ENCODE data around the gene SCMH1. TPM values are rescaled to one million over a fixed set of nuclear protein-coding genes. Genes with fewer than 3 reads are reported as not detected.
A peak's percentile ranks its signal among the peaks of the same experiment; 100 is the strongest.

Gene SCMH1
- total and polyA plus RNA-seq, 2 donors, result 14.8 to 17.8 TPM

GRCh38 chr1:40981691-40982448 is 260.2 kb downstream of the SCMH1 start:
- Histone ChIP-seq H3K4me3 (ENCODE audit: low read length in 2 of 2) (no peak overlapping the region), H3K27ac (ENCODE audit: low read depth in 1 of 2, low read length in 1 of 2) (no peak overlapping the region), H3K36me3 (ENCODE audit: control insufficient read depth in 2 of 2, insufficient read depth in 2 of 2, low read length in 1 of 2) (peaks cover 15 to 40% of the 10 kb centered on the region in 2 donors), H3K27me3 (ENCODE audit: control insufficient read depth in 2 of 2, insufficient read depth in 1 of 2, low read length in 1 of 2) (no peaks in the 10 kb centered on the region), H3K4me1 (ENCODE audit: control insufficient read depth in 2 of 2, insufficient read depth in 2 of 2, low read length in 2 of 2) (peaks cover 15 to 28% of the 10 kb centered on the region in 2 donors), H3K9me3 (ENCODE audit: control insufficient read depth in 2 of 2, insufficient read depth in 1 of 2, low read length in 1 of 2) (no peaks in the 10 kb centered on the region)
- no peak for DNase-seq (ENCODE audit: low read depth in 6 of 9, low spot score in 9 of 9)
- WGBS, result 93% methylated on average over 14 of the region's 14 CpGs

GRCh38 chr1:40980453-40981121 is 261.5 kb downstream of the SCMH1 start:
- H3K4me3 ChIP-seq (ENCODE audit: low read length in 2 of 2), result peak overlapping the region; percentile 69 to 86
- WGBS, result 24% methylated on average over 27 of the region's 27 CpGs
- no peaks in the 10 kb centered on the region for H3K27me3 ChIP-seq (ENCODE audit: control insufficient read depth in 2 of 2, insufficient read depth in 1 of 2, low read length in 1 of 2)
- peaks cover 4 to 27% of the 10 kb centered on the region in 2 donors for H3K36me3 ChIP-seq (ENCODE audit: control insufficient read depth in 2 of 2, insufficient read depth in 2 of 2, low read length in 1 of 2)
- H3K9me3 ChIP-seq (ENCODE audit: control insufficient read depth in 2 of 2, insufficient read depth in 1 of 2, low read length in 1 of 2), result no peaks in the 10 kb centered on the region
- H3K27ac ChIP-seq (ENCODE audit: low read depth in 1 of 2, low read length in 1 of 2), result peak overlapping the region; percentile 40 to 73
- H3K4me1 ChIP-seq (ENCODE audit: control insufficient read depth in 2 of 2, insufficient read depth in 2 of 2, low read length in 2 of 2), result peaks cover 15 to 28% of the 10 kb centered on the region in 2 donors
- DNase-seq (ENCODE audit: low read depth in 6 of 9, low spot score in 9 of 9), result peak in 6 of 9 donors; percentile 18 to 60 (median 30)

- H3K36me3 ChIP-seq (ENCODE audit: control insufficient read depth in 2 of 2, insufficient read depth in 2 of 2, low read length in 1 of 2), result peaks cover under 1 to 22% of the 10 kb centered on the region in 2 donors
- no peaks in the 10 kb centered on the region for H3K27me3 ChIP-seq (ENCODE audit: control insufficient read depth in 2 of 2, insufficient read depth in 1 of 2, low read length in 1 of 2)
- H3K9me3 ChIP-seq (ENCODE audit: control insufficient read depth in 2 of 2, insufficient read depth in 1 of 2, low read length in 1 of 2), result no peaks in the 10 kb centered on the region
- DNase-seq (ENCODE audit: low read depth in 6 of 9, low spot score in 9 of 9), result no peak
- H3K27ac ChIP-seq (ENCODE audit: low read depth in 1 of 2, low read length in 1 of 2), result peak overlapping the region; percentile 40 to 73
- peak overlapping the region; percentile 69 to 86 for H3K4me3 ChIP-seq (ENCODE audit: low read length in 2 of 2)
- peaks cover 15 to 28% of the 10 kb centered on the region in 2 donors for H3K4me1 ChIP-seq (ENCODE audit: control insufficient read depth in 2 of 2, insufficient read depth in 2 of 2, low read length in 2 of 2)
- WGBS, result under 1% methylated on average over 50 of the region's 50 CpGs
These were observed 262.0 kb downstream of the SCMH1 start for GRCh38 chr1:40980068-40980452.

- H3K27me3 ChIP-seq (ENCODE audit: control insufficient read depth in 2 of 2, insufficient read depth in 1 of 2, low read length in 1 of 2), result no peaks in the 10 kb centered on the region
- H3K9me3 ChIP-seq (ENCODE audit: control insufficient read depth in 2 of 2, insufficient read depth in 1 of 2, low read length in 1 of 2), result no peaks in the 10 kb centered on the region
- peak within 1 kb of the TSS; percentile 89 to 94 for H3K27ac ChIP-seq (ENCODE audit: low read depth in 1 of 2, low read length in 1 of 2)
- peak within 1 kb of the TSS; percentile 85 to 86 for H3K4me3 ChIP-seq (ENCODE audit: low read length in 2 of 2)
- whole genome bisulfite sequencing, result under 1% methylated on average over 96 of the region's 96 CpGs
- DNase-seq (ENCODE audit: low read depth in 6 of 9, low spot score in 9 of 9), result peak; percentile 77 to 96 (median 89)
- peaks cover 15 to 28% of the 10 kb centered on the region in 2 donors for H3K4me1 ChIP-seq (ENCODE audit: control insufficient read depth in 2 of 2, insufficient read depth in 2 of 2, low read length in 2 of 2)
- H3K36me3 ChIP-seq (ENCODE audit: control insufficient read depth in 2 of 2, insufficient read depth in 2 of 2, low read length in 1 of 2), result peaks cover 0 to 16% of the 10 kb centered on the region in 2 donors
These were observed 262.7 kb downstream of the SCMH1 start, which contains the start of gene CTPS1 for GRCh38 chr1:40979241-40980067. Gene CTPS1, plus strand, starts transcription at chr1:40979696. Its CDS starts 3,595 bp downstream, at chr1:40983291.

GRCh38 chr1:40978886-40979240 is 263.2 kb downstream of the SCMH1 start:
- peak in 2 of 9 donors; percentile 8 for DNase-seq (ENCODE audit: low read depth in 6 of 9, low spot score in 9 of 9)
- no peak overlapping the region for H3K27ac ChIP-seq (ENCODE audit: low read depth in 1 of 2, low read length in 1 of 2)
- peaks cover 15 to 28% of the 10 kb centered on the region in 2 donors for H3K4me1 ChIP-seq (ENCODE audit: control insufficient read depth in 2 of 2, insufficient read depth in 2 of 2, low read length in 2 of 2)
- H3K27me3 ChIP-seq (ENCODE audit: control insufficient read depth in 2 of 2, insufficient read depth in 1 of 2, low read length in 1 of 2), result no peaks in the 10 kb centered on the region
- H3K36me3 ChIP-seq (ENCODE audit: control insufficient read depth in 2 of 2, insufficient read depth in 2 of 2, low read length in 1 of 2), result peaks cover 0 to 10% of the 10 kb centered on the region in 2 donors
- 45% methylated on average over 17 of the region's 17 CpGs for WGBS
- H3K4me3 ChIP-seq (ENCODE audit: low read length in 2 of 2), result peak overlapping the region; percentile 85 to 86
- H3K9me3 ChIP-seq (ENCODE audit: control insufficient read depth in 2 of 2, insufficient read depth in 1 of 2, low read length in 1 of 2), result no peaks in the 10 kb centered on the region

GRCh38 chr1:40977716-40978115 is 264.4 kb downstream of the SCMH1 start:
- peaks cover 15 to 28% of the 10 kb centered on the region in 2 donors for H3K4me1 ChIP-seq (ENCODE audit: control insufficient read depth in 2 of 2, insufficient read depth in 2 of 2, low read length in 2 of 2)
- no peaks in the 10 kb centered on the region for H3K27me3 ChIP-seq (ENCODE audit: control insufficient read depth in 2 of 2, insufficient read depth in 1 of 2, low read length in 1 of 2)
- no peak overlapping the region for H3K27ac ChIP-seq (ENCODE audit: low read depth in 1 of 2, low read length in 1 of 2)
- peak in 1 of 9 donors; percentile 12 for DNase-seq (ENCODE audit: low read depth in 6 of 9, low spot score in 9 of 9)
- WGBS, result 98% methylated on average over 1 of the region's 1 CpG
- no peaks in the 10 kb centered on the region for H3K36me3 ChIP-seq (ENCODE audit: control insufficient read depth in 2 of 2, insufficient read depth in 2 of 2, low read length in 1 of 2)
- no peaks in the 10 kb centered on the region for H3K9me3 ChIP-seq (ENCODE audit: control insufficient read depth in 2 of 2, insufficient read depth in 1 of 2, low read length in 1 of 2)
- no peak overlapping the region for H3K4me3 ChIP-seq (ENCODE audit: low read length in 2 of 2)

Other genes starting within 250 kb of the SCMH1 start
- 0.19 TPM for gene SLFNL1, start 220.6 kb downstream of the SCMH1 start, total RNA-seq
- gene SLFNL1, start 220.6 kb downstream of the SCMH1 start, polyA plus RNA-seq, result 0.82 TPM
- 1.6 TPM for gene FOXO6, start 119.1 kb upstream of the SCMH1 start, total RNA-seq
- 1.1 TPM for gene FOXO6, start 119.1 kb upstream of the SCMH1 start, polyA plus RNA-seq
- gene EDN2, start 242.4 kb upstream of the SCMH1 start, total RNA-seq, result 0.14 TPM
- gene EDN2, start 242.4 kb upstream of the SCMH1 start, polyA plus RNA-seq, result 1.0 TPM

All from thymus (tissue), 11 donors.